GM21381 (cell line): Measurements from ENCODE around the gene SYNE3.

Source experiments
- ATAC-seq: cut with Tn5 transposase; IDR thresholded peaks from one replicate; pipeline ENCODE4 v1.9.1; 2021; ENCODE audit warnings: mild to moderate bottlenecking, moderate library complexity; ENCODE audit not compliant: unreplicated experiment

SYNE3 gene, protein sequence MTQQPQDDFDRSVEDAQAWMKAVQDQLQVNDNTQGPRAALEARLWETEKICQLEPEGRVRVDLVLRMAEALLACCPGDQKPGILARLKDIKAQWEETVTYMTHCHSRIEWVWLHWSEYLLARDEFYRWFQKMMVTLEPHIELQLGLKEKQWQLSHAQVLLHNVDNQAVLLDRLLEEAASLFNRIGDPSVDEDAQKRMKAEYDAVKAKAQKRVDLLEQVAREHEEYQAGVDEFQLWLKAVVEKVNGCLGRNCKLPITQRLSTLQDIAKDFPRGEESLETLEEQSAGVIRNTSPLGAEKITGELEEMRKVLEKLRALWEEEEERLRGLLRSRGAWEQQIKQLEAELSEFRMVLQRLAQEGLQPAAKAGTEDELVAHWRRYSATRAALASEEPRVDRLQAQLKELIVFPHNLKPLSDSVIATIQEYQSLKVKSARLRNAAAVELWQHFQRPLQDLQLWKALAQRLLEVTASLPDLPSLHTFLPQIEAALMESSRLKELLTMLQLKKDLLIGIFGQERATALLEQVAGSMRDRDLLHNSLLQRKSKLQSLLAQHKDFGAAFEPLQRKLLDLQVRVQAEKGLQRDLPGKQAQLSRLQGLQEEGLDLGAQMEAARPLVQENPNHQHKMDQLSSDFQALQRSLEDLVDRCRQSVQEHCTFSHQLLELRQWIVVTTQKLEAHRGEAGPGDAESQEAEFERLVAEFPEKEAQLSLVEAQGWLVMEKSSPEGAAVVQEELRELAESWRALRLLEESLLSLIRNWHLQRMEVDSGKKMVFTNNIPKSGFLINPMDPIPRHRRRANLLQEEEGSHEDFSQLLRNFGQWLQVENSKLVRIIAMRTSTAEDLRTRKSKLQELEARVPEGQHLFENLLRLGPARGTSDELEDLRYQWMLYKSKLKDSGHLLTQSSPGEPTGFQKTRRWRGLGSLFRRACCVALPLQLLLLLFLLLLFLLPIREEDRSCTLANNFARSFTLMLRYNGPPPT

GRCh38 chr14:95516554-95517181 is at the start of gene SYNE3:
TSS of gene SYNE3 (minus strand) at chr14:95516650. CDS start at chr14:95475821, 40,829 bp downstream.
- peak; percentile 40 for ATAC-seq

DNA sequence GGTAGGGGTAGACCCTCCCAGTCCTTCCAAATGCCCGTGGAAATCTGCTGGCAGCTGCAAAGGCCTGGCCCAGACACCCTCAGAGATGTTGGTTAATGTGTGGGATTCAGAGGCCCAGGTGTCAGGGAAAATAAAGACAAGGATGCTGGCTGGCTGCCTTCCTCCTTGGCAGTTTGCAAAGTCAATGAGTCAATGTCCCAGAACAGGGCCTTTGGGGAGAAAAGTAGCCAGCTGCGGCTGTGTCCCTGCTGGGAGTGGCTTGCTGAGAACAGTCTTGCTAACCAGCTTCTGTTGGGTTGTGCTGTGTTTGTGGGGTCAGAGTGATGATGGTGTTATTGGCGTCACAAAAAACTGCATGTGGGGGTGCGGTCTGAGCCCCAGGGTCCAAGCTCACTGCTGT is 47.6 kb upstream of the SYNE3 start:
- no peak for ATAC-seq

DNA sequence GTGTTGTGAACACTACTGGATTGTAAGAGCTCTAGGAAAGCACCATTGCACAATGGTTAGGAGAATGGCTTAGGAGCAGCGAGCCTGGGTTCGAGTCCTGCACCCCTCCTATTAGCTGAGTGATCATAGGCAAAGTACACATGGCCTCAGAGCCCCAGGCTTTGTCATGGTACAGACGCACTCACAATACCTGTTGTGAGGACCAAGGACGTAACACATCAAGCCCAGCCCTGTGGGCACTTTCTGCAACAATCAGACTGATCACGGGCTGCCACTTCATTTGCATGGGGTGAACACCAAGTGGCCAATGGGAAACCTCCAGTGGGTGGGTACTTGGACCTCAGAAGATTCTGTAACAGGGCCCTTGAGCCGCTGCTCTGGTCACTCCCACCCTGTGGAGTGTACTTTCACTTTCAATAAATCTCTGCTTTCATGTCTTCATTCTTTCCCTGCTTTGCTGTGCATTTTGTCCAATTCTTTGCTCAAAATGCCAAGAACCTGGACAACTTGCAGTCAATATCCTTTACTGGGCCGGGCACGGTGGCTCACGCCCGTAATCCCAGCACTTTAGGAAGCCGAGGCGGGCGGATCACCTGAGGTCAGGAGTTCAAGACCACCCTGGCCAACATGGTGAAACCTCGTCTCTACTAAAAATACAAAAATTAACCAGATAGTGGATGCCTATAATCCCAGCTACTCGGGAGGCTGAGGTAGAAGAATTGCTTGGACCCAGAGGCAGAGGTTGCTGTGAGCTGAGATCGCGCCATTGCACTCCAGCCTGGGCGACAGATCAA is 46.6 kb upstream of the SYNE3 start:
- no peak for ATAC-seq

DNA sequence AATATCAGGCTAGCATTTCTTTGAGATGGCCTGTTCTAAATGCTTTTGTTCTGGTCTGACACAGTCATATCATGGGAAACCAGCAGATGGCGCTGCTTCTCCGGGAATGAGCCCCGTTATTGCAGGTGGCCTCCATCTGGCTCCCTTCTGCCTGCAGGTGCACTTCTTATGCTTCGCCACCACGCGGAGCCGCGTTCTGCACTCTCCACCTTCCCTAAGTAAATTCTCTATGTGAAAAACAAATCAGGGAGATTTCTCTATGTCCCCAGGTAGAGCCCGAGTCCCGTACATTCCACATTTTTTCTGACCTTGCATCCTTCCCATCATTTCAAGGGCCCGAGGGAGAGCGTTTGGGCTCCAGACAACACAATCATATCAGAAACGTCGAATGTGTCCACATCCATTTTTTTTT is 44.6 kb upstream of the SYNE3 start:
- ATAC-seq = peak; percentile 91

DNA sequence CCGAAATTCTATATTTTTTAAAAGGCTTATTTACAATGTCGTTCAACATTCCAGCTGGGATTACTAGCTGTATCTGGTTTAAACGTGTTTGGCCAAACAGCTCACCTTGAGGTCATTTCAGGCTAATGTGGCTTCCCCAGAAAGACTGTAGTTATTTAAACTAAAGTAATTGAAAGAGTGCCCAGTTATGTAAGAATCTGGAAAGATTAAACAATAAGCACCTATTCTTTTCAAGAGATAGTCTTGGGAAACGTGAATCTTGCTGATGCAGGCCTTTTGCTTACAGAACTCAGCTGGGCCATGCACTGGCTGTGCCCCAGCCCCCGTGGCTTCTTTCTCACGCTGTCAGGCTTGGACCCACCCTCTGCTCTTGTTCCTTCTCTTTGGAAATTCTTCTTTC is 42.8 kb upstream of the SYNE3 start:
- no peak for ATAC-seq

DNA sequence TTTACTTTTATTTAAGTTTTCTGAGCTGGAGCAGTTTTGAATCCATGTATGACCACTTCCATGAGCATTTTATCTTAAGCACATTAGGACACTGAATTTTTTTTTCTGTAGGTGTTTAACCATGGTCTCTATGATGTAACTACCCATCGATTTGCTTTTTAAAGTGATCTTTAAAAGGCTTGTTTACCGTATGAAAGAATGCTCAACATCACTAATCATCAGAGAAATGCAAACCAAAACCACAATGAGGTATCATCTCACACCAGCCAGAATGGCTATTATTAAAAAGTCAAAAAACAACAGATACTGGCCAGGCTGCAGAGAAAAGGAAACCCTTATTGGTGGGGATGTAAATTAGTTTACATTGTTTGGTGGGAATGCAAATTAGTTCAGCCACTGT is 41.4 kb upstream of the SYNE3 start:
- ATAC-seq = no peak

GRCh38 chr14:95557291-95557690 is 40.8 kb upstream of the SYNE3 start:
- ATAC-seq = no peak

- ATAC-seq = no peak
Observed at GRCh38 chr14:95555053-95555452, 38.6 kb upstream of the SYNE3 start.

DNA sequence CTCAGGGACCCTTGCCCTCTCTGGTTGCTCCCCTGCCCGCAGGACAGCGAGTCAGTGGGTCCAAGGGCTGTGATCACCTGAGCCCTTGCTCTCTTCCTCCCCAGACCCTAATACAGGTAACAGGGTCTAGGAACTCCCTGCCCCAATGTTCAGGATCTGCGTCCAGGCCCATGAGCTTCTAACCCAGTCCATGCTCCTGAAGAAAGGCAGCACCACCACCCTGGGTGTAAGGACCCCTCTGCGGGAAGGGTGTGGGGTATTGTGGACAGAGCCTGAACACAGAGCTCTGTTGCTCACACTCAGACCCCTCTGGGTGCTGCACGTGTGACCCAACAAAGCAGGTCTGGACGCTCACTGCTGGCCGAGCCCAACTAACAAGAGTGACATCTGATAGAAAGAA is 36.7 kb upstream of the SYNE3 start:
- ATAC-seq = no peak

GRCh38 chr14:95551435-95551834 is 35.0 kb upstream of the SYNE3 start:
- no peak for ATAC-seq

DNA sequence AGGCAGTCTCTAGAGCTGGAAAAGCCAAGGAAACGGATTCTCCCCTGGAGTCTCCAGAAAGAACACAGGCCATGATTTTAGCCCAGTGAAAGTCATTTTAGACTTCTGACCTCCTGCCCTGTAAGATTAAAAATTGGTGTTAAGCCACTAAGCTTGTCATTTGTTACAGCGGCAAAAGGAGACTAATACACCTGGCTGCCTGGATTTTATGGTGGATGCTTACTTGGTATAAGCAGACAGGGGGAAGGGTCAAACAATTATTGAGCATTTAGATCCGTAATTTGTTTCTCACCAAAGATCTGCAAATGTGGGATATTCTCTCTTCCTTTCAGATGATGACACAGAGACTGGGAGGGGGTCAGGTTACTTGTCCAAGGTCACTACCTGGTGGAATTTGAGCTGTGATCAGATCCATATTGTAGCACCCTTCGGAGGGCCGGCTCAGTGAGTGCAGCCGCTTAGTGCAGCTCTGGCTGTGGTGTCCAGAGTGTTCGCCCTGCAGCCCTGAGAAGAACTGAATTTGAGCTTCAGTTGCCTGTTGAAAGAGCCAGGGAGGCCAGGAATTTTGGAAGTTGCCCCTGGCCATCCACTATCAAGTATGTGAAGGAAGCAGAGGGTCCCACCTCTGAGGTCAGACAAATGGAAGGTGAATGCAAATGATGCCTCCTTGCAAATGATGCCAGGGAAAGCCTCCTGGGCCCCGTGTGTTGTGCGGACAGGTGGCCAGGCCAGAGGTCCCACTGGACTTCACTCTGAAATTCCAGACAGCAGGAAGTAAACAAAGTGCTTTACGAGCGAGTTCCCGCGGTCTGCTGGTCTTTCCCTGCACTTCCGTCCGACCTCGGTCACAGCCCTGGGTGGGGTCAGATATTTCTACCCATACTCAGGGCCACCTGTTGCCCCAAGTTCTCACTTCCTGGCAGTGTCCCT is 33.5 kb upstream of the SYNE3 start:
- no peak for ATAC-seq

- ATAC-seq = no peak
Observed at GRCh38 chr14:95548328-95548929, 32.0 kb upstream of the SYNE3 start.

DNA sequence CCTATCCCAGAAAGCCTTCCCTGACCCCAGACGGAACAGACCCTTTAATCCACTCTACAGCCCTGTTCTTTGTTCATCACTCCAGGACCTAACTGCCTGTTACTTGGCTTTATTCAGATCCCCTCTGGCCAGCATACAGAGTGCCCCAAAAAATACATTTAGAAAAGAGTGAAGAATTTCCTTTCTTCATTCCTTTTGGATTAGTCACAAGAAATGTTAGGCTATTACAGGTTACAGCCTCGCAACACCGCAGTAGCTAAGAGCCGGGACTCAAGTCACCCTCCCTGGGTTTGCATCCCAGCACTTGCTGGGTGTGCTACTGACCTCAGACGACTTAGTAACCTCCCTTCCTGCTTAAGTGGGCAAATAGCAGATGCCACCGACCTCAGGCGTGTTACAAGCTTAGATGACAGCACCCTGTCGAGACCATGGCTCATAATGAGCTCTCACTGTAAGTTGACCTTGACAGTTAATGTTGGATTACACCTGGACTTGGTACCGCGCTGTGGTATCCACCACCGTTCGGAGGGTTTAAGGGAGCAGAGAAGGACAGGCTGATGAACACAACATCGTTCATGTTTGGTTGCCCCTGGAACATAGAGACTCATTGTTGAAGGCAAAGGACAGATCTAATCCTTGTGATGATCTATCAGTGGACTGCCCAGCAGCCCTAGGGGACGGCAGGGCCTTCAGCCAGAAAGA is 31.3 kb upstream of the SYNE3 start:
- ATAC-seq = no peak

DNA sequence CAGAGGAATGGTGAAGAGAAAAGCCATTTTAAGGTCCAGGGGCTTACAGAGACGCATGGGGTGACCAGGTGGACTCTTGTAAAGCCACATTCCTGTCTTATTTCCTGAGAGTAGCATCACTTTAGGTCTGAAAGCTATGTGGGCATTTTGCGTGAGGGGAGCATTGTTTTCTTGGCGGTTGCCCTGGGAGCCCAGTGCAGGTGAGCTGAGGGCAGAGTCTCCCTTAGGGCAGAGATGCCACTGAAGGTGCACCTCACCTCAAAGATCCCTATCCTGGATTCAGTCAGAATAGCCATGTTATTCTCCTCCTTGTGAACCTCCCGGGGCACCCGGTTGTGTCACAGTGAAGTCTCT is 30.8 kb upstream of the SYNE3 start:
- ATAC-seq = no peak

DNA sequence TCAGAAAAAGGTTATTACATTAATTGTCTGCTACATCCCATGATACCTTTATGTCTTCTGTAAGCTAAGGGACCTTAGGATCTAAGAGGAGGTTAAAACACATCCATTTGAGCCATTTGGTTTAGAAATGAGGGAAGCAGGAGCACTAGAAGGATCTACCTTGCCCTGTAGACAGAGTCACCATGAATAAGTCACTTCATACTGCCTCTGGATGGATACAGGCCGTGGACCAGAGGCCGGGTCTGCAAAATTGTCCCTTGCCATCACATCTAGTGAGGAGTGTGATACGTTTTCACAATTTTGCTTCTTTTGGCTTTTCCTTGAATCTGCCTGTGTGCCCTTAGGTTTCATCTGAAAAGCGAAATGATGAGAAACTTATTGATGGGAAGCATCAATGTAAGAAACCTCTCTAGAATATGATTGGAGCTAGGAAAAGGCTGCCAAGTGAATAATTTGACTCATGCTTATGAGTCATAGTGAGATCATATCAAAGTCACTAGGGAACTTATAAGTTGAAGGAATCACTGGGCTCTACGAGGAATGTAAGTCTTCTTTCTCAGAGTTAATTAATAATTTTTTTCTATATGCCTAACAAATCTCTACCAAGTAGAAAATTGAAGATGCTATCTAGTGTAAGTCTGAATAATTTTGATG is 29.2 kb upstream of the SYNE3 start:
- no peak for ATAC-seq

GRCh38 chr14:95544588-95544987 is 28.1 kb upstream of the SYNE3 start:
- ATAC-seq = no peak

GRCh38 chr14:95543021-95543420 is 26.6 kb upstream of the SYNE3 start:
- no peak for ATAC-seq
